HL-60 (cell line): ENCODE results near the gene FBXO9.

ENCODE experiments used
- DNase-seq, 2 experiments: peaks; one replicate each; pipeline ENCODE4 v3.0.0-alpha.2; 2010 to 2020; ENCODE audit warnings: low read depth in 1 of 2, low spot score in 1 of 2
- H3K27ac ChIP-seq: fragments of 250-450 bp; sonication (Bioruptor Pico); replicated peaks from 2 replicates; pipeline ENCODE4 v1.5.1; 2020; ENCODE audit warnings: mild to moderate bottlenecking, moderate library complexity
- H3K27me3 ChIP-seq: fragments of 250-450 bp; sonication (Bioruptor Pico); 2 replicates; pipeline ENCODE4 v1.5.1; 2021; ENCODE audit warnings: mild to moderate bottlenecking, moderate library complexity; ENCODE audit not compliant: insufficient read depth, poor library complexity, severe bottlenecking
- H3K4me3 ChIP-seq: replicated peaks from 2 replicates; pipeline ENCODE4 v1.5.1; 2011; ENCODE audit warnings: mild to moderate bottlenecking, control low read depth, low read length; ENCODE audit not compliant: insufficient read depth
- CTCF ChIP-seq: IDR thresholded peaks from one replicate; pipeline ENCODE4 v1.5.1; 2011; ENCODE audit warnings: low read length, control low read depth, inconsistent platforms; ENCODE audit not compliant: insufficient read depth
- GABPA ChIP-seq: IDR thresholded peaks from 2 replicates; pipeline ENCODE4 v1.6.1; 2012; ENCODE audit warnings: low read depth
- POLR2AphosphoS5 ChIP-seq: IDR thresholded peaks from 2 replicates; pipeline ENCODE4 v1.6.1; 2012; ENCODE audit warnings: low read depth
- REST ChIP-seq: IDR thresholded peaks from 2 replicates; pipeline ENCODE4 v1.6.1; 2012; ENCODE audit warnings: low read depth; ENCODE audit not compliant: insufficient replicate concordance
- SPI1 ChIP-seq: IDR thresholded peaks from 2 replicates; pipeline ENCODE4 v1.6.1; 2012; ENCODE audit warnings: low read depth, mild to moderate bottlenecking, borderline replicate concordance

The FBXO9 gene

GRCh38 chr6:53119349-53119748 lies 54.1 kb downstream of the FBXO9 start:
- no peak for DNase-seq
- TF ChIP-seq GABPA = no peak
- no peak for TF ChIP-seq CTCF
- TF ChIP-seq POLR2AphosphoS5 = no peak
- no peak for TF ChIP-seq SPI1
- TF ChIP-seq REST = no peak
- Histone ChIP-seq H3K4me3 (no peak overlapping the region), H3K27ac (no peak overlapping the region), H3K27me3 (no peaks in the 10 kb centered on the region)

- no peak for DNase-seq
- no peak overlapping the region for H3K4me3 ChIP-seq
- TF ChIP-seq SPI1 = no peak
- TF ChIP-seq CTCF = no peak
- no peak for TF ChIP-seq GABPA
- TF ChIP-seq REST = no peak
- no peak for TF ChIP-seq POLR2AphosphoS5
- H3K27ac ChIP-seq = no peak overlapping the region
- no peaks in the 10 kb centered on the region for H3K27me3 ChIP-seq
Observed at GRCh38 chr6:53119772-53120409, 54.7 kb downstream of the FBXO9 start.

- Histone ChIP-seq H3K27me3 (no peaks in the 10 kb centered on the region), H3K4me3 (no peak overlapping the region), H3K27ac (no peak overlapping the region)
- DNase-seq = no peak
- TF ChIP-seq CTCF (no peak), REST (no peak), POLR2AphosphoS5 (no peak), SPI1 (no peak), GABPA (no peak)
Observed at GRCh38 chr6:53124131-53124800, 59.1 kb downstream of the FBXO9 start.
